Astrocyte of the spinal cord (primary cell): ENCODE measurements around the gene DNAL4.

Source experiments
- DNase-seq: peaks from one replicate; pipeline ENCODE4 v3.0.0; 2011; ENCODE audit warnings: low read depth, low spot score
- H3K4me3 ChIP-seq: 2 replicates; pipeline ENCODE4 v1.5.1; 2011; ENCODE audit warnings: low read depth, mild to moderate bottlenecking, low read length, moderate library complexity
- in situ Hi-C: cut with HindIII; loops from 2 replicates; pipeline ENCODE4 v1.10.0; 2017; ENCODE audit warnings: low sequenced_read_pairs
- TF ChIP-seq, protein P1 (sequence below): IDR thresholded peaks from 2 replicates; pipeline ENCODE4 v1.5.1; 2012; ENCODE audit warnings: low read depth, mild to moderate bottlenecking, low read length, inconsistent platforms

Gene DNAL4

DNA sequence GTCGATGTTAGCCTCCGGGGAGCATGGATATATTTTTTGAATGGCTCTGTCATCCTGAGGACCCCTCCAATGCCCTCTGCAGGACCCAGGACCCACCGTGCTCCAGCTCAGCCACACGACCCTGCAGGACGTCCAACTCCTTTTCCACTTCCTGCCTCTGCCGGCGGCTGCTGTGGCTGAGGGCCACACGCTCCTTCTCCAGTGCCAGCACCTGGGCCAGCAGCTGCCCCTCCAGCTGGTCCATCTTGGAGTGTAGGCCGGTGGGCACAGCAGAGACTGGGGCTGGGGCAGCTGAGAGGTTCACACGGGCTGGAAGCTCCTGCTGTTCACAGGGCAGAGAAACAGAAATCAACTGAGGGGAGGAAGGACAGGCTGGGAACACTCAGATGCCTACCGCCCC, 34.2 kb upstream of the DNAL4 start:
- no peak overlapping the region for H3K4me3 ChIP-seq
- in situ Hi-C loops: no loop called here
- TF ChIP-seq, protein P1, sequence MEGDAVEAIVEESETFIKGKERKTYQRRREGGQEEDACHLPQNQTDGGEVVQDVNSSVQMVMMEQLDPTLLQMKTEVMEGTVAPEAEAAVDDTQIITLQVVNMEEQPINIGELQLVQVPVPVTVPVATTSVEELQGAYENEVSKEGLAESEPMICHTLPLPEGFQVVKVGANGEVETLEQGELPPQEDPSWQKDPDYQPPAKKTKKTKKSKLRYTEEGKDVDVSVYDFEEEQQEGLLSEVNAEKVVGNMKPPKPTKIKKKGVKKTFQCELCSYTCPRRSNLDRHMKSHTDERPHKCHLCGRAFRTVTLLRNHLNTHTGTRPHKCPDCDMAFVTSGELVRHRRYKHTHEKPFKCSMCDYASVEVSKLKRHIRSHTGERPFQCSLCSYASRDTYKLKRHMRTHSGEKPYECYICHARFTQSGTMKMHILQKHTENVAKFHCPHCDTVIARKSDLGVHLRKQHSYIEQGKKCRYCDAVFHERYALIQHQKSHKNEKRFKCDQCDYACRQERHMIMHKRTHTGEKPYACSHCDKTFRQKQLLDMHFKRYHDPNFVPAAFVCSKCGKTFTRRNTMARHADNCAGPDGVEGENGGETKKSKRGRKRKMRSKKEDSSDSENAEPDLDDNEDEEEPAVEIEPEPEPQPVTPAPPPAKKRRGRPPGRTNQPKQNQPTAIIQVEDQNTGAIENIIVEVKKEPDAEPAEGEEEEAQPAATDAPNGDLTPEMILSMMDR: no peak
- no peak for DNase-seq

DNA sequence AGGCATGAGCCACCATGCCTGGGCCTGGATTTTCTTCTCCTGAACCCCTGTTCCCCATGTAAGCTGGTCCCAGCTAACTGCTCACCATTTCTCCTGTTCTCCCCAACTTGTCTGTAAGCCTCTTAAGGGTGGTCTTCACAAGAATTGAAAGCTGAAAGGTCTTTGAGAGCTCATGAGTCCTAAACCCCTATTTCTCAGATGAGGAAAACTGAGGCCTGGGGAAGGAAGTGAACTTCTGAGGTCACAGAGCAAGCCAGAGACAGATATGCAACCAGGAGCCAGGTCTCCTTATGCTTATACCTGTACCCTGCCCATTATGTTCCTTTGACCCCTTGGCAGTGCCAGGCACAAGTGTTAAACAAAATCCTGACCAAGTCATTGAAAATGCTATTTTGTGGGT, 33.6 kb upstream of the DNAL4 start:
- no peak for DNase-seq
- TF ChIP-seq, protein P1: no peak
- in situ Hi-C loops: no loop called here
- no peak overlapping the region for H3K4me3 ChIP-seq

DNA sequence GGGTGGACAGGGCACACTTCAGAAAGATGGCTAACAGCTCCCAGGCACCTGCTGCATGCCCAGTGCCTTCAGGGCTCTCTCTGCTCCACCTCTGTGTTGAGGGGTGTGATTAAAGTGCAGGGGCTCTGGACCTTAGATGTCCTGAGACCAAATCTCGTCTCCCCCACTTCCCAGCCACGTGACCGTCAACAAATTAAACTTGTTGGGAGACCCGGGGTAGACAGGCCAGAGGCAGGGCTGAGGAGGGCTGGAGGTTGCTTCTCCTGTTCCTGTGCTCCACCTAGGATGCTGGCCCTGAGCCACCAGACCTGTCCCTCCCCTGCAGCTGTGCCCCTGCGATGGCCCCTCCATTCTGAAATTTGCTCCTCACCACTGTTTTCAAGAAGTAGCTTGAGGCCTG, 32.9 kb upstream of the DNAL4 start:
- in situ Hi-C loops: no loop called here
- no peak overlapping the region for H3K4me3 ChIP-seq
- TF ChIP-seq, protein P1: no peak
- DNase-seq: no peak

- DNase-seq: no peak
- TF ChIP-seq, protein P1: no peak
- H3K4me3 ChIP-seq: no peak overlapping the region
- in situ Hi-C loops: no loop called here
Observed at GRCh38 chr22:38826386-38826785, 32.4 kb upstream of the DNAL4 start.

DNA sequence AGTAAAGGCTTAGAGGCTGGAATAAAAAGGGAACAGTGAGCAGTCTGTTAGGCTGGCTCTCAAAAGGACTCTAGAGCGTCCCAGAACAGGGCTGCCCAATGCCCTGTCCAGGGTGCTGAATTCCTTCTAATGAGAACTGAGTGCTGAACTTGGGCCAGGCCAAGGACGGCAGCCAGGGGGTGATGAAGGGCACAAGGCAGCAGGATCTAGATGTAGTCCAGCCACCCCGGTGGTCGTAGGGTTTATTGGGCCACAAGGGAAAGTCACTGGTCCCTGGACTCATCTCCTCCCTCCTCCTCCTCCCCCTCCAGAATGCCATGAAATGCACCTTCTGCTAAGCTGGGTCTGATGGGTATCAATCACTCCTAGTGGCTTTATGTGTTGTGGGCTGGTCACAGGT, 30.6 kb upstream of the DNAL4 start:
- DNase-seq: peak; percentile 72

GRCh38 chr22:38823637-38824036, 29.7 kb upstream of the DNAL4 start:
- no peak for DNase-seq
- TF ChIP-seq, protein P1: no peak
- in situ Hi-C loops: no loop called here
- H3K4me3 ChIP-seq: no peak overlapping the region

More for the DNA sequence above, 30.6 kb upstream of the DNAL4 start:
- H3K4me3 ChIP-seq: no peak overlapping the region
- in situ Hi-C loops: no loop called here
- TF ChIP-seq, protein P1: peak; percentile 76

GRCh38 chr22:38823076-38823475, 29.1 kb upstream of the DNAL4 start:
- TF ChIP-seq, protein P1: no peak
- in situ Hi-C loops: no loop called here
- H3K4me3 ChIP-seq: no peak overlapping the region
- no peak for DNase-seq
